ENCODE results near the gene UBE2E2.
"Not testable (repeated sequence)": the region's sequence is repeated elsewhere in the genome, so short reads cannot be mapped to it uniquely, and the experiment has no call there.

UBE2E2 gene

GRCh38 chr3:23324745-23325144 lies 121.6 kb downstream of the UBE2E2 start:
- DNase-seq (ENCODE audit: low read depth in 1 of 2, low spot score in 1 of 2): no peak

- DNase-seq (ENCODE audit: low read depth in 1 of 2, low spot score in 1 of 2): no peak
These were observed 122.4 kb downstream of the UBE2E2 start for GRCh38 chr3:23325466-23326065.

DNA sequence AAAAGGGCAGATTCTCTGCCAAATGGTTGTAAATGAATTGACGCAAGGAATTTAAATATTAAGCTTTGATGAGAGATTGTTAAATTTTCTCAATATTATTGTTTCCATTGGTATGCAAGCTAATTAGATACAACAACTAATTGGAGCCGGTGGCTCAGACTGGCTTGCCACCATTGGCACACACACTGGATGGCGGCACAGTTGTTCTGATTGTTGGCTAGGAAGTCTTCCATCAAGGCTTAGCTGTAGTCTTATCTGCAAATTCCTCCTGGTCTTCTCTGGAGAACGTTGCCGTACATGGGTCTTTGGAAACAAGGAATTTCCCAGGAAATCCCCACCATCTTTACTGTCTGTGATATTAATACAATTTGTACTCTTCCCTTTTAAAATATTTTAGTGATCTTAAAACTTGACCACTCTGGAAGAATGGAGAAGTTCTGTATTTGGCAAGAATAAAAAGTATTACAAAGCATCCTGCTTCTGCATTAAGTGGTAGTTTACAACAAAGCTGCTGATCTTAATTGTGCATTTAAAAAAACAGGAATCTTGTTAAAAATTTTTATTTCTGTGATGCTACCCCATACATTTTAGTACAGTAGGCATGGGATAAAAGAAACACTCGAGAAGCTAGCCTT lies 126.5 kb downstream of the UBE2E2 start:
- no peak for DNase-seq (ENCODE audit: low read depth in 1 of 2, low spot score in 1 of 2)

DNA sequence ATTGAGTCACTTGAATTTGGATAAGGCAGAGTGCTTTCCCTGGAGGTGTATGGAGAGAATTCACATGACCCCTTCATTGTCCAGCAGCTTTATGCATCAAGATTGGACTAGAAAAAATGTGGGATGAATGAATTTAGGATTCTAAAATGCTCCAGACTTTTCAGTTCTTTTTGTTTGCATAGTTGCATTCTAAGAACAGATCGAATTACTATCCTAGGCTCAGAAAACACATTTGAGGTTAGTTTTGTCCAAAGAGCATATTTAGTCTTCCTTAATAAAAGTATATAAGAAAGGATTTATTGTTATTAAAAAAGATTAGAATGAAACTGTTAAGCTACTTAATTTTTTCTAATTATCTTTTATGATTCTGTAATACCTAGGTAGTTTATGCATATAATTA lies 127.4 kb downstream of the UBE2E2 start:
- DNase-seq (ENCODE audit: low read depth in 1 of 2, low spot score in 1 of 2): no peak

DNA sequence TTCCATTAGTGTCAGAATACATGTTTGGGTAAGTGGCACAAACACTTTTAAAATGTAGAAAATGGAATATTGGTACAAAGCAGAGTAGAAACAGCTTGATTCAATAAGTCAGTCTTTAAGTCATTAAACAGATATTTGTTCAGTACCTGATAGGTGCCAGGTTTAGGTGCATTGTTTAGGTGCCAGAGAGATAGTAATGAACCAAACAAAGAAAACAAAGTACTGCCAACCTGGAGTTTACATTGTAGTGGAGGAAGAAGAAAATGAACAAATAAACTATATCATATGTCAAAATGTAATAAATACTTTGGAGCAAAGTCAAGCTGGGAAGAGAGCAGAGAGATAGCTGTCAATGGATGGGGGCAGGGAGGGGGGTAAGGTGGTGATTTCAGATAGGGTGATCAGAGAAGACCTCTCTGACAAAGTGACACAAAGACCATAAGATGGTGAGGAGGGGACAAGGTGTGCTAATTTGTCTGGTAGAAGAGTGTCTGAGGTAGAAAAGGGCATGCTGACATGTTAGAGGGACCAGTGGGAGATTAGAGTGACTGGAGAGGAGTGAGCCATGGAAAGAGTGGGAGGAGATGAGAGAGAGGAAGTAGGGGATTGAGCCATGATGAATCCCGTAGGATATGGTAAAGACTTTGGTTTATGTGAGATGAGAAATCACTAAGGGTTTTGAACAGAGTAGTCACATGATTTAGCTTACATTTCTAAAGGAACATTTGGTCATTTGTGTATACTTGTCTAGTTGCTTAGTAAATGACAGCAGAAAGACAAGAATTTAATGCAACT lies 128.2 kb downstream of the UBE2E2 start:
- no peak for DNase-seq (ENCODE audit: low read depth in 1 of 2, low spot score in 1 of 2)

DNA sequence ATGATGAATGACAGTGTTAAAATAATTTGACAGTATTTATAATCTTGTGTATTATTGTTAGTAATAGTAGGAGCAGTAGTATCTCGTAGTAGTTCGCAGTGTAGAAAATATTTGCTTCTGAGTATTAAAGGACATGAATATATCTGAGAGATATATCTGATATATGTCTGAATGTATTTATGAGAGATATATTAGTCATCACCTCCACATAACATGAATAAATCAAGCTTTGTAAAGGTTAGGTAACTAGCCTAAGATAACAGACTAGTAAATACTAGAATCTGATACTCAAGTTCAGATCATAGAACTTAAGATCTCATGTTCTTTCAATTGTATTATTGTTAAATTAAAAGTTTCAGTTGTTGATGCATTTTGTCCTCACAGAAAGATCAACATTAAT lies 130.5 kb downstream of the UBE2E2 start:
- no peak for DNase-seq (ENCODE audit: low read depth in 1 of 2, low spot score in 1 of 2)

DNA sequence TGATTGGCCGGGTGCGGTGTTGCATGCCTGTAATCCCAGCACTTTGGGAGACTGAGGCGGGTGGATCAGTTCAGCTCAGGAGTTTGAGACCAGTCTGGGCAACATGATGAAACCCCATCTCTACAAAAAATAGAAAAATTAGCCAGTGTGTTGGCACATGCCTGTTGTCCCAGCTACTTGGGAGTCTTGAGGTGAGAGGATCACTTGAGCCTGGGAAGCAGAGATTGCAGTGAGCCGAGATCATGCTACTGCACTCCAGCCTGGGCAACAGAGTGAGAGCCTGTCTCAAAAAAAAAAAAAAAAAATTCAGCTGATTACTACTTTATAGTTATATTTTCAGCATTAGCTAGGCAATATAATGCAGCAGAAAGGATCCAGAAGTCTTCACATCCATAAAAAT lies 133.7 kb downstream of the UBE2E2 start:
- not testable (repeated sequence) for DNase-seq (ENCODE audit: low read depth in 1 of 2, low spot score in 1 of 2)

- DNase-seq (ENCODE audit: low read depth in 1 of 2, low spot score in 1 of 2): no peak
These were observed 138.2 kb downstream of the UBE2E2 start for GRCh38 chr3:23341147-23341838.

DNA sequence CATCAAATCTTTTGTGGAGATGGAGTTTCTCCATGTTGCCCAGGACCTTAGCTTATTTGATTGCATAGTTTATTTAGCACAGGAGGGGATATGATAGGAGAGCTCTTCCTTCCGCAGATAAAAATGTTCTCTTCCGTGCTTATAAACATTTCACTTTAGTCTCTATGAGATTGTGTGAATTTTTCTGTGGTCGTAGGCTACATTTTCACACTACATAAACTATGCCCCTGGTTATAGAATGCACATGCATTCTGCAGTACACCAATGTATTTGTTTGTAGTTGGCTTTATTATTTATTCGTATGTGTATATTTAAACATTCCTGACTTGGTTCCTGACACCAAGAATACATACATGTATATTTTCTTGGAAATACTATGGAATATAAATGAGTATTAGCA lies 139.2 kb downstream of the UBE2E2 start:
- DNase-seq (ENCODE audit: low read depth in 1 of 2, low spot score in 1 of 2): no peak

GRCh38 chr3:23343509-23343908 lies 140.4 kb downstream of the UBE2E2 start:
- no peak for DNase-seq (ENCODE audit: low read depth in 1 of 2, low spot score in 1 of 2)

DNA sequence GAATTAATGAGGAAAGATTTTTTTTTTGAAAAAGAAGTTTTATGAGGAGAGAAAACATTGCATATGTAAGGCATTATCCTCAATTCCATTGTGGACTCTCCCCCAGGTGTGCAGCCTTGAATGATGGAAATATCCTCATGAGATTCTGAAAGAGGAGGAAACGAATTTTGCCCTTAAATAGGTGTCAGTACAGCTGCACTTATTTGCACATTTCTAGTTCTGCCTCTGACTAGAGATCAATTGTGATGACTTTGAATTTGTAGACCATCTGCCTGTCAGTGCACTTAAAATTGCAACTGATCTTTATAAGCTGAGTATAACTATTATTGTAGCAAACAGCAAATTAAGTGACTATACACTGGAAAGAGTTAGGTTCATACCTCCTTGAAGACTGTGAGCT lies 141.8 kb downstream of the UBE2E2 start:
- DNase-seq (ENCODE audit: low read depth in 1 of 2, low spot score in 1 of 2): no peak

DNA sequence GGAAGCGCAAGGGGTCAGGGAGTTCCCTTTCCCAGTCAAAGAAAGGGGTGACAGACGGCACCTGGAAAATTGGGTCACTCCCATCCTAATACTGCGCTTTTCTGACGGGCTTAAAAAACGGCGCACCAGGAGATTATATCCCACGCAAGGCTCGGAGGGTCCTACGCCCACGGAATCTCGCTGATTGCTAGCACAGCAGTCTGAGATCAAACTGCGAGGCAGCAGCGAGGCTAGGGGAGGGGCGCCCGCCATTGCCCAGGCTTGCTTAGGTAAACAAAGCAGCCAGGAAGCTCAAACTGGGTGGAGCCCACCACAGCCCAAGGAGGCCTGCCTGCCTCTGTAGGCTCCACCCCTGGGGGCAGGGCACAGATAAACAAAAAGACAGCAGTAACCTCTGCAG lies 146.3 kb downstream of the UBE2E2 start:
- DNase-seq (ENCODE audit: low read depth in 1 of 2, low spot score in 1 of 2): not testable (repeated sequence)

DNA sequence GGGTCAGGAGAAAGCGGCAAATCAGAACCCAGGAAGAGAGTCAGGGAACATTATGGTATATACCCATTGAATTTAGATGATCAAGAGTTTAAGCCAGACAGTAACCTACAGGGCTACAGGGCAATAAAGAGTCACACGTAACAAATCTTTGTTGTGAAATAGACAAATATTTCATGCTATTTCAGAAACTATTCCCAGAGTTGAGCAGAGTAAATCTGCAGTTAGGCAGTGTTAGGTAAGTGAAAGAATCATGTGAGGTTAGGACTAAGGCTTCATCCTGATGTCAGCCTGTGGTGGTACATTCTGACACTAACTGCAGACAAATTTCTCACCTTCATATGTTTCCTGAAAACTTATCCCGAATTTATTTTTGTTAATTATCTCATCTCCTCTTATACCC lies 153.0 kb downstream of the UBE2E2 start:
- DNase-seq (ENCODE audit: low read depth in 1 of 2, low spot score in 1 of 2): no peak

GRCh38 chr3:23356923-23357322 lies 153.8 kb downstream of the UBE2E2 start:
- no peak for DNase-seq (ENCODE audit: low read depth in 1 of 2, low spot score in 1 of 2)

GRCh38 chr3:23359116-23359515 lies 156.0 kb downstream of the UBE2E2 start:
- no peak for DNase-seq (ENCODE audit: low read depth in 1 of 2, low spot score in 1 of 2)

- no peak for DNase-seq (ENCODE audit: low read depth in 1 of 2, low spot score in 1 of 2)
These were observed 161.9 kb downstream of the UBE2E2 start for GRCh38 chr3:23365066-23365465.

DNA sequence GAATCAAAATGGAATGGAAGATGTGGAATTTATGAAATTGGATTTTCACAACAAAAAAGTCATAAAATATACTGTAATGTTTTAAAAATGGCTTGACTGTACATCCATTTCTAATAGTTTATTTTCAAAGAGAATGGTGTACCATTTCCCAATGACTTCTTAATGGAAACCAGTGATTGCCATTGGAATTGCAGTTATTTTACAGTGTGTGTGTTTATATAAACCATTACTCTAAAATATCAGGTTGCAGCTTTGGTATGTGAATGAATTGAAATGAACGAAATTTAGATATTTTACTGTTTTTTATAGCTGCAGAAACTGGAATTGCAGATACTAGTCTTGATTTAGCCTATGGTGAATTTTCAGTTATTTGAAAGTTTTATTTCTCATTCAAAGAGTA lies 165.6 kb downstream of the UBE2E2 start:
- no peak for DNase-seq (ENCODE audit: low read depth in 1 of 2, low spot score in 1 of 2)

DNA sequence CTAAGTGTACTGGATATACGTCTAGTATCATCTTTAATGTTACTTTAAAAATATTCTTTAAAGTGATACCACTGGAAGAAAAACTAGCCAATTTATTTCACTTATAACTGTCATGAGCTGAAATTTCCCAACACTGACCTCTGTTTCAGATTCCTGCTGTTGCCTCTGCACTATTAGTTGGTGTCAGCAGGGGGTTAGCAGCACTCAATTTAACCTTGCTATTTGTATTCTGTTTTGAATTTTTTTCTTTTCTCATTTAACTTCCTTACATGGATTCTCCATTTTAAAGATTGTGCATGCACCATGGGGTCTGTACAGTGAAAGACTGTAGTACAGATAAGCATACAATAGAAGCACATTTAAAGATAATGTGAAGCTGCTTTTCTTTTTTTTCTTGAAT lies 169.2 kb downstream of the UBE2E2 start:
- DNase-seq (ENCODE audit: low read depth in 1 of 2, low spot score in 1 of 2): no peak

- DNase-seq (ENCODE audit: low read depth in 1 of 2, low spot score in 1 of 2): no peak
These were observed 173.6 kb downstream of the UBE2E2 start for GRCh38 chr3:23376516-23377248.

DNA sequence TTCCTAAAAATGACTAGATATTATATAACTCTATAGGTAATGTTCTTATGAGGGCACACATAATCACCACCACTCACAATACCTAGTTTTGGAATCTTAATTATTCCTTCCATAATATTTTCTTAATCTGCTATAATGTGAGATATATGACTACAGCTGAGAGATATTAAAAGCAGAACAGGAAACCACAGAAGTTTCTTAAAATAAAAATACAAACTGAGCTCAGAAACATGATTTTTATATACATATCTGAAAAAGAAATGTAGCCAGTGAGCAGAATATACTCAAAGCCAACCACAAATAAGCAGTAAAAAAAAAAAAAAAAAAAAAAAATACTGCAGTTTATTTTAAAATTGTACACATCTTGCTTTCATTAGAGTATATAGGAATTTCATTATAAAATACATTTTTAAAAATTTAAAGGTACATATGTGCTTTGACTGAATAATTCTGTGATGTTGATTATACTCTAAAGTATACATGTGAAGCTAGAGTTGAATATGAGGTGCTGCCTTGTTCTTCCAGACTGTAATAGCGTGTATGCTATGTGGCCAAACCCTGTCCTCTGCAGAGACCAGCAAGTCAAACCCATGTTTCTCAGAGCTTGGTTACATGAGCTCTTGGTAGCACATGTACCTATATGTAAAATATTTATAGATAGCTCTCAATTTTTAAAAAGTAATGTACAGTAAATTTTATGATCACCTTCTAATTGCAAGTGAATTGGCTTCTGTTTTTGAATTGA lies 175.0 kb downstream of the UBE2E2 start:
- DNase-seq (ENCODE audit: low read depth in 1 of 2, low spot score in 1 of 2): no peak
